ENCODE data around the gene BICC1.

The BICC1 gene

GRCh38 chr10:58609532-58610150 is 97.0 kb downstream of the BICC1 start:
- DNase-seq = no peak

DNA sequence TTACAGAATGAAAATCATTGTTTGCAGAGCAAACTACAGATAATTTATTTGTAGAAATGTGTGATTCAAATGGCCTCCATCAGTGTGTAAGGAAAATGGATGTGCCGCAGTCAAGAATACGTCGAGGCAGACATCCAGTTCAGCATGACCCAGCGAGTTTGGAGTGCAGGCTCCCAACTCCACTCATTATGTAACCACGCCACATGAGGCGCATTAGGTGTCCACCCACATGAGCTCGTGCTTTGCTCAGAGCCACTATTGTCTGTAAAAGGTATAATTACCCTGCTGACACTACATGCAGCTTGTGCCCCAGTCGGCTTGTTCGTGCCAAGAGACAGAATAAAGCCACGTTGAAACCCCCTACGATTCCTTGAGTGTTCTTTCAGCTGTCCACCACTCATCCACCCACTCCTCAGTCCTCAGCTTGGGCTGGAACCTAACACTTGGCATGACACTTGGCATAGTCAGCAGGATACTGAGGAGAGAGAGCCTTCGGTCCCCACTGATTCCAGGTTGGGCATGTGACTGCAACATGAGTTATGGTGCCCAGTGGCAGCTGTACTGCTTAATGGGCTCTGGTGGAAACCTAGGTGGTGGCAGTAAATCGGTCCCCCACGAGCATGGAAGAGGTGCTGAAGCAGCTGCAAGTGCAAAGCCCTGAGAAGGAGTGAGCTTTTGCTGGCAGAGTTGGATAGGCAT is 102.7 kb downstream of the BICC1 start:
- DNase-seq = no peak

GRCh38 chr10:58618158-58618676 is 105.5 kb downstream of the BICC1 start:
- DNase-seq = no peak

GRCh38 chr10:58621379-58622077 is 108.9 kb downstream of the BICC1 start:
- no peak for DNase-seq

GRCh38 chr10:58622246-58622645 is 109.6 kb downstream of the BICC1 start:
- no peak for DNase-seq

GRCh38 chr10:58625070-58625469 is 112.4 kb downstream of the BICC1 start:
- DNase-seq = no peak

GRCh38 chr10:58627392-58627791 is 114.7 kb downstream of the BICC1 start:
- no peak for DNase-seq

- DNase-seq = no peak
Measured at GRCh38 chr10:58631715-58632114, 119.0 kb downstream of the BICC1 start.

DNA sequence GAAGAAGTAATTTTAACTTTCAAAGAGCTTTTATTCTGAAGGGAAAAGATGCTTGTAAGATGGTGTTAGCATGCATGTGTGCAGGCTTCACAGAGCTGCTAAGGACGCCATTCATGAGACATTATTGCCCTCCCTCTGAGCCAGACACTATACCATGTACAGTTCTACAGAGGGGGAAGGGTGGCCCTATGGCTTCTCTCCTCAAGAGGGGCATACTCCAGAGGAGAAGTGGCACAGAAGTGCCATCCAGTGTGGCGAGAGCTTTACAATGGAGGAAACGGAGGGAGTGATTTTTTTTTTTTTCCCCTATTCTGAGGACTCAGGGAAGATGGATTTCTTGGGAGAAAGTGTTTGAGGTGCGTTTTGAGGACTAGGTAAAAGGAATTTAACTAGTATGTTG is 119.5 kb downstream of the BICC1 start:
- no peak for DNase-seq

GRCh38 chr10:58637352-58637751 is 124.7 kb downstream of the BICC1 start:
- no peak for DNase-seq

DNA sequence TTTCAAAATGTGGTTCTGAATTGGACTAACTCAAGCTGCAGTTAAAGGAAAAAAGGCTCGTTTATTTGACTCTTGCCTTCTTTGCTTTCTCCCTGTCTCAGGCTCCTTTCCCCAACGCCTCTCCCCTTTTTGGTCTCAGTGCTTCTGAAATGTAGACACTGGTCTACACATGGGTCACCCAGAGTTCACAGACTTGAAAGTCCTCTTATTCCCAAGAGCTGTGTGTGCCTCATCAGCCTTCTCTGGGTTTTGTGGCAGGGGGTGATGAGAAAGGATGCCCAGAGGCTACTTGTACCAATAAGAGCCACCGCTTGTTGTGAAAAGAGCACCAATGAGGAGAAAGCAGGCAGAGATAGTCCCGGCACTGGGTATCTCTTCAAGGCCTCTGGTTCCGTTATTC is 125.7 kb downstream of the BICC1 start:
- DNase-seq = no peak

GRCh38 chr10:58641095-58641531 is 128.4 kb downstream of the BICC1 start:
- no peak for DNase-seq

- no peak for DNase-seq
Measured at GRCh38 chr10:58641708-58642107, 129.0 kb downstream of the BICC1 start.

DNA sequence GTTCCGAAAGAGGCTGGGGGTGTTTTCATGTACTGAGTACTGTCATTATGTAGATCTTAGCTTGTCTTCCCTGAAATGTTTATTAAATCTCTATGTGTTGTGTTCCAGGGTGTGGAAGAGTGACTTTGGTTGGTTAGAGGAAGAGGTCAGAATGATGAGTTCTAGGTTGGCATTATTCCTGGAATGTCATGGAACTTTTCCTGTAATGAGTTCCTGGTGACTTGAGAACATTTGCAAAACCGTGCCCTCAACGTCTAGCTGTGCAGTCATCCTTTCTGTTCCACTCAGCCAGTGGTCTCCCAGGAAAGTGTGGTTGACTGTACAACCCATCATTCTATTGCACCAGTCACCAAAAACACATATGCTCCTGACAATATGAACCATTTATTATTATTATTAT is 129.6 kb downstream of the BICC1 start:
- no peak for DNase-seq

- no peak for DNase-seq
Measured at GRCh38 chr10:58642916-58643428, 130.3 kb downstream of the BICC1 start.

DNA sequence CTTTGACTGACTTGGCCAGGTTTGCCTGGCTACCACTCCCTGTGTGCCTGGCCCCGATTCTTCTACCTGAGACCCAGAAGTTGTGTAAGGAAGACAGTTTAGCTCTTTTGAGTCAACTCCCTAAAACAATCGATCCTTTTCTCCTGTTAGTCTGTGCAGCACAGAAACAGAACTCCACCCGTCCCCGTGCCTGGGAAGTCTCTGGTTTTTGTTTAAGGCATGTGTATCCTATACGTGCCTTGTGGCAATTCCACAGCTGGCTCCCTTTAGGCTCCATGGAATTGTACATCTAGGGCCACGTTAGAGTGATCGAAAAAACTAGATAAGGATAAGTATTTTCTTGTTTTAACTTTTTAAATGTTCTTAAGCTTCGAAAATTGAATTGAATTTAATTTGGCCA is 131.6 kb downstream of the BICC1 start:
- no peak for DNase-seq

- no peak for DNase-seq
Measured at GRCh38 chr10:58645416-58646146, 132.9 kb downstream of the BICC1 start.

- DNase-seq = no peak
Measured at GRCh38 chr10:58647376-58648112, 134.9 kb downstream of the BICC1 start.

- DNase-seq = no peak
Measured at GRCh38 chr10:58648131-58648530, 135.5 kb downstream of the BICC1 start.

- no peak for DNase-seq
Measured at GRCh38 chr10:58651040-58651439, 138.4 kb downstream of the BICC1 start.

GRCh38 chr10:58651742-58652141 is 139.1 kb downstream of the BICC1 start:
- DNase-seq = no peak

- DNase-seq = no peak
Measured at GRCh38 chr10:58653139-58653538, 140.5 kb downstream of the BICC1 start.
